ACC112 (cell line): ENCODE results near the gene CADM3.
A peak's percentile ranks its signal among the peaks of the same experiment; 100 is the strongest.

Source experiments
- H2AFZ ChIP-seq: fragments of 200-600 bp; sonication (generic); one replicate; pipeline ENCODE4 v1.6.0; 2017; ENCODE audit warnings: antibody characterized with exemption, low read length; ENCODE audit not compliant: unreplicated experiment
- H3K27ac ChIP-seq: fragments of 200-600 bp; sonication (generic); 2 replicates; pipeline ENCODE4 v1.5.1; 2014; ENCODE audit warnings: low read depth, mild to moderate bottlenecking, antibody characterized with exemption, low read length, moderate library complexity
- H3K27me3 ChIP-seq: fragments of 200-600 bp; sonication (generic); 2 replicates; pipeline ENCODE4 v1.6.1; 2014; ENCODE audit warnings: mild to moderate bottlenecking, antibody characterized with exemption, low read length, moderate library complexity, mixed read lengths; ENCODE audit not compliant: insufficient read depth
- H3K36me3 ChIP-seq: fragments of 200-600 bp; sonication (generic); 2 replicates; pipeline ENCODE4 v1.6.1; 2016; ENCODE audit warnings: mild to moderate bottlenecking, antibody characterized with exemption, low read length, moderate library complexity, mixed read lengths; ENCODE audit not compliant: insufficient read depth
- H3K4me1 ChIP-seq: fragments of 200-600 bp; sonication (generic); one replicate; pipeline ENCODE4 v1.6.1; 2016; ENCODE audit warnings: low read length, mixed read lengths; ENCODE audit not compliant: insufficient read depth, unreplicated experiment, control insufficient read depth
- H3K4me3 ChIP-seq: fragments of 200-600 bp; sonication (generic); 2 replicates; pipeline ENCODE4 v1.5.1; 2014; ENCODE audit warnings: mild to moderate bottlenecking, low read depth, low read length
- H3K79me2 ChIP-seq: fragments of 200-600 bp; sonication (generic); one replicate; pipeline ENCODE4 v1.6.0; 2016; ENCODE audit warnings: low read length; ENCODE audit not compliant: control insufficient read depth, unreplicated experiment, insufficient read depth

Gene CADM3

DNA sequence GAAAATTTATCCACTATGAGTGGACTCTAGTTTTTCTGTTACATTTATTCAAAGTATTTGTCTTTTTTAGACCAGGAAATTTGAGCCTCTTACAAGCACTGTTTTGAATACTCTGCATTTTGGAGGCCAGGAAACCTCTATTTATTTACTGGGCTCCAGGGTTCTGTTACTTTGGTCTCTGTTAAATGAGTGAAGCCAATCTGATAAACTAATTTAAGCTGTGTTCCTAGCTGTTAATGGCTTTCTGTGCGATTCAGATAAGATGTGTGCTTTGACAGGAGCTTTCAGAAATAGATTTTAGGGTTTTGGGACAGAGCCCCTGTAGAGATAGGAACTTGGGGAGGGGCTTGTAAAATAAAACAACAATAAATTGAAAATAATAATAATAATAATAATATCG lies 57.1 kb downstream of the CADM3 start:
- Histone ChIP-seq H3K27me3 (peaks cover 27% of the 10 kb centered on the region), H3K79me2 (no peaks in the 10 kb centered on the region), H3K4me3 (no peak overlapping the region), H3K36me3 (no peaks in the 10 kb centered on the region), H3K4me1 (peaks cover 13% of the 10 kb centered on the region), H2AFZ (no peak overlapping the region), H3K27ac (no peak overlapping the region)

DNA sequence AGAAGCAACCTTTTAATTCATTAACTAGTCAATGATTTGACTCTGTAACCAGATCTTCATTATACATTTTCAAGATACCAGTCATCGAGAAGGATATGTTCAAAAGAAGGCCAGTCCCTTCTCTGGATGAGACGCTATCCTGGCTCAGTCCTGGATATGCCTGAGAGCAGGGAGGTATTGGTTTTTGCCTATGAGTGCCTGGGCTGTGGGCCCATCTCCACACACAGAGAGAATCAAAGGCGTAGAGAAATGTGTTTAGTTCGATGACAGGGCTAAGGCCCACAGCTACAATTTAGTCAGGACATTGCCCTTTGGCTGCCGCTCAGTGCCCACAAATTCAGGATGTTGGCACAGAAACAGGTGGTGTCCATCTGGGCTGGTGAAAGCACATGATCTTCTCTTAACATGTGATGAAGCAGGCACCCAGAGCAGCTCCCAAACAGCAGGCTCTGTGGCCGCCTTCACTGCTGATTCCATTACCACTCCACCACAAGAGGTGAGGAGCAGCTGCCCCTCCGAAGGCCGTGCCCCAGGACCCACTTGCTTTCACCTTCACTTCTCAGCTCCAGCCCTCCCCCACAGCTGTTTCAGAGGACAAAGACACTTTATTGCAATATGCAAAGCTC lies 58.0 kb downstream of the CADM3 start:
- no peak overlapping the region for H3K4me3 ChIP-seq
- no peak overlapping the region for H2AFZ ChIP-seq
- peaks cover 13% of the 10 kb centered on the region for H3K4me1 ChIP-seq
- H3K79me2 ChIP-seq: no peaks in the 10 kb centered on the region
- no peaks in the 10 kb centered on the region for H3K36me3 ChIP-seq
- H3K27me3 ChIP-seq: peaks cover 22% of the 10 kb centered on the region
- H3K27ac ChIP-seq: no peak overlapping the region

DNA sequence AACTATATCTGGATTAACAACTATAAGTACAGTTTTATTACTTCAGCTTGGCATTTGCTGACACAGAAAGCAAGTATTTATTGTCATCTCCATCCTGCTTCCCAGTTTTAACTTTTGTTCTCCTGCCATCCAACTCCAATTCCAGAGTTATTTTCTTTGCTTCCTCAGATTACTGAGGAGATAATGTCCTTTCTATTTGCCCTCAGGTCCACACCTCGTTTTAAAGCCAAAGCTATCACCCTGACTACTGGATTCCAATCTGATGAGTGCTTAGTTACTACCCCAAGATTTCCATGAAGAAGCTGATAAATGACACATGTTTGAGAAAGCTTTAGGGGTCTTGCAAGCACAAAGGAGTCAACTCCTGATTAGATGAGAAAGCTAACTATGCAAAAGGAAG lies 58.5 kb downstream of the CADM3 start:
- H3K36me3 ChIP-seq: no peaks in the 10 kb centered on the region
- no peak overlapping the region for H3K27ac ChIP-seq
- no peaks in the 10 kb centered on the region for H3K79me2 ChIP-seq
- peaks cover 13% of the 10 kb centered on the region for H3K4me1 ChIP-seq
- no peak overlapping the region for H2AFZ ChIP-seq
- H3K4me3 ChIP-seq: no peak overlapping the region
- H3K27me3 ChIP-seq: peaks cover 16% of the 10 kb centered on the region; the same call in 1 of the 2 replicates

DNA sequence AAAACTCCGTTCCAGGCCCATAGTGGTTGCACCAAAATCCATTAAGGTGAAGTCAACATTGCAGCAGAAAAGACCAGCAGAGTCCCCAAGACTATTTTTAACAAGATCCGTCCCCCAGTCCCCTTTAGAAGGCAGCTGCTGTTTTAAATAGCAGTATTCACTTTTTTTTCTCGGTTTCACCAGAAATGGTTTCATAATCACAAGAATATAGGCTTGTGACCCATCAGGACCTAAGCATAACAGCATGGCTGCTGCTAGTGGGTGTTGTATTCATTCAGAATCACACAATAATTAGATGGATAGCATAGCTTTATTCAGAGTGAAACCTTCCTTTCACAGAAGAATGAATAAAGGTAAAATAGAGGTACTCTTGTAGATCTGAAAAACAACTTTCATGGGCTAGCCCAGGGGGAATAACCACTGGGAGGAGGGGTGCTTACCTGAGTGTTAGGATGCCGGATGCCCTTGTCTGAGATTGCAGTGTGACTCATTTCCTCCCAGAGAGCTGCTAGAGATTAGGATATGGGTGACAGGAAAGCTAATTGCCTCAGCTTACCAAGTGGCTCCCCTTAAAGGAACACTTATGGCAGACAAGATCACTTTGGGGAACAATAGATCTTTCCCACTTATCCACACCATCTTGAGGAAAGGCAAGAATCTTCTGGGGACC lies 68.3 kb downstream of the CADM3 start:
- peak overlapping the region; percentile 57 for H2AFZ ChIP-seq
- H3K79me2 ChIP-seq: no peaks in the 10 kb centered on the region
- no peak overlapping the region for H3K27ac ChIP-seq
- H3K4me3 ChIP-seq: no peak overlapping the region
- H3K27me3 ChIP-seq: no peaks in the 10 kb centered on the region
- H3K4me1 ChIP-seq: peaks cover 11% of the 10 kb centered on the region
- no peaks in the 10 kb centered on the region for H3K36me3 ChIP-seq

DNA sequence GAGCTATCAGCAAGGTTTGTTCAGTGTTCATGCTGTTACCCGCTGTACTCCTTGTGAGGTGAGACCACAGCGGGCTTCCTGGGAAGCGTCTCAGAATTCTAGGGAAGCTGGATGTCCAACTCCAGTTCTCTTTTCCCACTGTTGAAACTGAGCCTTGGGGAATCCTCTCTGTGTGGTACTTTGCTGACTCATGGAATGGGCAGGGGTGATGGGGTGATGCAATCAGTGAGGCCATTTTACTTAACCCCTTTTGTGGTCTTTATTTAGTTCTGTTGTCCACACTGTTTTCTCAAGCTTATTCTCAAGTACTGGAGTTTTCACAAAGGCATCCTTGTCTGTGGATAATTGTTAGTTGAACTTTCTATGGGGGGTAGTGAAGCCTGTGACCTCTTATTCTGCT lies 75.9 kb downstream of the CADM3 start:
- Histone ChIP-seq H3K4me3 (no peak overlapping the region), H3K27ac (no peak overlapping the region), H3K27me3 (no peaks in the 10 kb centered on the region), H3K79me2 (no peaks in the 10 kb centered on the region), H3K36me3 (no peaks in the 10 kb centered on the region), H3K4me1 (no peaks in the 10 kb centered on the region), H2AFZ (no peak overlapping the region)

DNA sequence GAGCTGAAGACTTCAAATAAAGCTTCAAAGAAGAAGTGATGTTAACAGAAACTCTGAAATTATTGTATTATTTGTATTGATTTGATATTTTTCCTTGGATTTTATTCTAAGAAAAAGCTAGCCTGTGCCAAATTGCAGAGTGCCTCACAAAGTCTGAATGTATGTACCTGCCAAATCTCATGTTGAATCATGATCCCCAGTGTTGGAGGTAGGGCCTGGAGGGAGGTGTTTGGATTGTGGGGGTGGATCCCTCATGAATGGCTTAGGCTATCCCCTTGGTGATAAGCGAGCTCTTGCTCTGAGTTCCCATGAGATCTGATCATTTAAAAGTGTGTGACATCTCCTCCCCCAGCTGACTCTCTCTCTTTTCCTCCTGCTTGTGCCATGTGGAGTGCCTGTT lies 76.9 kb downstream of the CADM3 start:
- Histone ChIP-seq H3K4me1 (no peaks in the 10 kb centered on the region), H2AFZ (no peak overlapping the region), H3K36me3 (no peaks in the 10 kb centered on the region), H3K27ac (no peak overlapping the region), H3K4me3 (no peak overlapping the region), H3K27me3 (no peaks in the 10 kb centered on the region), H3K79me2 (no peaks in the 10 kb centered on the region)

DNA sequence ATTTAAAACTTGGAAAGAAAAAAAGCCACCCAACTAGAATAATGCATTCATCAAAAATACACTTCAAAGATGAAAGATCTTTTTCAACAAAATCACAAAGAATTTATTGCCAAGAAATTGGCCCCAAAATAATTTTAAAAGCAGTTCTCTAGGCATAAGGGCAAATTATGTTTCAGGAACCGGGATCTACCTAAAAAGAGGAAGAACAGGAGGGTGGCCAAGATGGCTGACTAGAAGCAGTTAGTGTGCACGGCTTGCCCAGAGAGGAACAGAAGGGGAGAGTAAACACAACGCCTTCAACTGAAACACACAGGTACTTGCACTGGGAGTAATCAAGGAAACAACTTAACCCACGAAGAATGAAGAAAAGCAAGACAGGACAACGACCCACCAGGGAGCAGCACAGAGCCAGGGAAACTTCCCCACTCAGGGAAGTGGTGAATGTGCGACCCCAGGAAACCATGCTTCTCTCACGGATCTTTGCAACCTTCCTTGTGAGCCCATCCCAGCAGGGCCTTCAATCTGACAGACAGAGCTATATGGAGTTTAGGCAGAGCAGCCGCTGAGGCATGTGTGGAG lies 79.3 kb downstream of the CADM3 start:
- Histone ChIP-seq H3K27ac (no peak overlapping the region), H3K4me1 (no peaks in the 10 kb centered on the region), H2AFZ (no peak overlapping the region), H3K79me2 (no peaks in the 10 kb centered on the region), H3K27me3 (no peaks in the 10 kb centered on the region), H3K36me3 (no peaks in the 10 kb centered on the region), H3K4me3 (no peak overlapping the region)
